22Rv1 (cell line): ENCODE data around the gene KRT33B.
"Not testable (repeated sequence)": the region's sequence is repeated elsewhere in the genome, so short reads cannot be mapped to it uniquely, and the experiment has no call there.

Source experiments
- H3K27ac ChIP-seq: fragments of 450-650 bp; 2 replicates; pipeline ENCODE4 v1.5.1; 2017
- ZFX ChIP-seq: fragments of 450-650 bp; IDR thresholded peaks from 2 replicates; pipeline ENCODE4 v1.6.1; 2017; ENCODE audit warnings: antibody characterized with exemption, borderline replicate concordance
- TF ChIP-seq, protein P1 (sequence below): fragments of 450-650 bp; IDR thresholded peaks from 2 replicates; pipeline ENCODE4 v1.5.1; 2017; ENCODE audit warnings: mild to moderate bottlenecking

KRT33B gene

GRCh38 chr17:41402161-41402560 lies 32.5 kb upstream of the KRT33B start:
- no peak overlapping the region for H3K27ac ChIP-seq

GRCh38 chr17:41396996-41397660 lies 27.5 kb upstream of the KRT33B start, which contains the start of gene KRT31:
Gene KRT31, minus strand, starts transcription at chr17:41397608. Its CDS starts 69 bp downstream, at chr17:41397539.
- TF ChIP-seq, protein P1, sequence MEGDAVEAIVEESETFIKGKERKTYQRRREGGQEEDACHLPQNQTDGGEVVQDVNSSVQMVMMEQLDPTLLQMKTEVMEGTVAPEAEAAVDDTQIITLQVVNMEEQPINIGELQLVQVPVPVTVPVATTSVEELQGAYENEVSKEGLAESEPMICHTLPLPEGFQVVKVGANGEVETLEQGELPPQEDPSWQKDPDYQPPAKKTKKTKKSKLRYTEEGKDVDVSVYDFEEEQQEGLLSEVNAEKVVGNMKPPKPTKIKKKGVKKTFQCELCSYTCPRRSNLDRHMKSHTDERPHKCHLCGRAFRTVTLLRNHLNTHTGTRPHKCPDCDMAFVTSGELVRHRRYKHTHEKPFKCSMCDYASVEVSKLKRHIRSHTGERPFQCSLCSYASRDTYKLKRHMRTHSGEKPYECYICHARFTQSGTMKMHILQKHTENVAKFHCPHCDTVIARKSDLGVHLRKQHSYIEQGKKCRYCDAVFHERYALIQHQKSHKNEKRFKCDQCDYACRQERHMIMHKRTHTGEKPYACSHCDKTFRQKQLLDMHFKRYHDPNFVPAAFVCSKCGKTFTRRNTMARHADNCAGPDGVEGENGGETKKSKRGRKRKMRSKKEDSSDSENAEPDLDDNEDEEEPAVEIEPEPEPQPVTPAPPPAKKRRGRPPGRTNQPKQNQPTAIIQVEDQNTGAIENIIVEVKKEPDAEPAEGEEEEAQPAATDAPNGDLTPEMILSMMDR, result no peak
- TF ChIP-seq ZFX, result no peak

More at GRCh38 chr17:41402161-41402560, 32.5 kb upstream of the KRT33B start:
- no peak for TF ChIP-seq ZFX
- TF ChIP-seq, protein P1, result no peak

GRCh38 chr17:41396340-41396739 lies 26.7 kb upstream of the KRT33B start:
- no peak overlapping the region for H3K27ac ChIP-seq
- TF ChIP-seq ZFX, result no peak
- TF ChIP-seq, protein P1, result no peak

More at GRCh38 chr17:41396996-41397660, 27.5 kb upstream of the KRT33B start, which contains the start of gene KRT31:
- H3K27ac ChIP-seq, result no peak within 1 kb of the TSS

DNA sequence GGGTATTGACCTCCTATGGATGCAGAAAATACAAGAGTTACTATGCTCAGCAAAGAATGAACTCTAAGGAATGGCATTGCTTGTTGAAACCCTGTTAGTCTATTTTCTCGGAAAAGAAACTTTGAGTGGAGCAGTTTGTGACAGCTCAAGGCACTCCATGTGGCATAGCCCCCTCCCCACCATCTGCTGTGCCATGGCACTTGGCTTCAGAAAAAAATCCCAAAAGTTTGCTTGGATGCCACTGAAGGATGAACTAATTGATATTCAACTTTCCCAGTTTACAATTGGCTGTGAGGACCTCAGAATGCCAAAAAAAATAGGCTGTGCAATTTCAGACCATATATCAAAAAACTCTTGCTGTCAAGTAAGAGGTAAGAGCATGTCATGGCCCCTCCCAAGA lies 26.0 kb upstream of the KRT33B start:
- TF ChIP-seq, protein P1, result no peak
- TF ChIP-seq ZFX, result no peak
- H3K27ac ChIP-seq, result no peak overlapping the region

DNA sequence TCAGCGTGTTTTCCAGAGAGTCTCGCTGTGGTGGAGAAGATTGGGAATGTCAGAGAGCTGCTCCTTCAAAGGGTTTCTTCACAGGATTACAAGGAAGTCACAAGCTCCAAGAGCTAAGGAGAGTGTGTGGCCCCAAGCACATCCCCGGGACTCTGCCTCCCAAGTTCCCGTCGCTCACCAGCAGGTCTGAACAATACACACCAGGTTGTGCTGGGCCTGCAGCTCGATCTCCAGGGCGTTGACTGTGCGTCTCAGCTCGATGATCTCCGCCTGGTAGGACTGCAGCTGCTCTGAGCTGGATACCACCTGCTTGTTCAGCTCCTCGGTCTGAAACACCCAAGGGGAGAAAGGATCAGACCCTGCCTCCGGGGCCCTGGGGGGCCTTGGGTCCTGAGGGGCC lies 25.4 kb upstream of the KRT33B start:
- H3K27ac ChIP-seq, result not testable (repeated sequence)

DNA sequence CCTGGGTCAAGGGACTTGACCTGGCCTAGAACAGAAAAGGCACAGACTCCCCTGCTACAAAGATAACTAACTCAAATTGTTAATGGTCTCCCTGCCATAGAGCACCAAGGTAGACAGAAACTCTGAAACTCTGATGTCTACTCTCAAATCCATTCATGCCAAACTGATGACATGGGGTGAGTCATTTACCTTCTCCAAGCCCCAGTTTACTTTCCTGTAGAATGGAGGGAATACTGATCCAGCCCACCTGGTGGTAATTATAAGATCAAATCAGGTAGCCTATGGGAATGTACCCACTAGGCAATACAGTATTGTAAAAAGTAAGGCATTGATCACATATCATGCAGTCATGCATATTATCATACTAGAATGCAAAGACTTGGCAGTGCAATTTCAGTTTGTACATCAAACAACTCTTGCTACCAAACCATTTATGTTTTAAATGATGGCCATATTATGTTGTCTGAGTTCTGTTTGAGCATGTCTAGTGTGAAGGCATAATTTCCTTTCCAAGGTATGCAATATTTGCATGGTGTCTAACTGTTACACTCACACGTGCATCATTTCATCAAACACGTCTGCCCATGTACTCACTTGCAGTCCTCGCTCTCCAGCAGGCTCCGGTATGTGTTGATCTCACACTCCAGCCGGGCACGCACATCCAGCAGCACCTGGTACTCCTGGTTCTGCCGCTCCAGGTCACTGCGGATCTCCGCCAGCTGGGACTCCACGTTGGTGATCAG lies 24.8 kb upstream of the KRT33B start:
- no peak overlapping the region for H3K27ac ChIP-seq
- TF ChIP-seq ZFX, result no peak
- TF ChIP-seq, protein P1, result no peak

DNA sequence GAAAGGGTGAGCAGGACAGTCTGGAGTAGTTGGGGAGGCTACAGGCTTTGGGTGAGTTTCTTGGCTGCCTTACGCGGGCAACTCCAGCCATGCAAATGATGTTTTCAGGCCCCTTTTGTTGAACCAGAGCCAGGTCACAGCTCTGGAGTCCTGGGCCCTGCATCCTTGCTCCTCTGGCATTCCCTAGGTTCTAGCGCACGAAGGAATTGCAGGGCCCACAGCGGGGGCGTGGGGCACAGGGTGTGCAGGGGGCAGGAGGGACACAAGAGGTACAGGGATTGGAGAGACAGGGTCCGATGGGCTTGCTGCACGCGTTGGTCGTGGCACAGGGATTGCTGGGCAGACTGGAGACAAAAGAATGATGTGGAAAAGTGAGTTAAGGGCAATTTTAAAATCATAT lies 24.2 kb upstream of the KRT33B start:
- H3K27ac ChIP-seq, result no peak overlapping the region
- TF ChIP-seq, protein P1, result no peak
- no peak for TF ChIP-seq ZFX
